Stimulated activated naive CD8-positive, alpha-beta T cell treated with anti-CD3 and anti-CD28 coated beads, Interleukin-15, amount 100 ng/mL, for 72 hours (primary cell): ENCODE measurements around the gene GARS1.

Experiments used
- ATAC-seq: fragments of 150-1000 bp; cut with Tn5 transposase; 2 replicates; pipeline ENCODE4 v1.10.0; 2021; ENCODE audit warnings: mild to moderate bottlenecking, moderate library complexity
- DNase-seq, 2 donors: peaks; one replicate each; pipeline ENCODE4 v3.0.0; 2021 to 2022
- H3K27ac Mint-ChIP-seq, 2 donors: one replicate each; pipeline ENCODE4 v1.8.0; 2022; ENCODE audit warnings: mild to moderate bottlenecking in 2 of 2, mixed read lengths in 2 of 2, moderate library complexity in 2 of 2
- H3K27me3 Mint-ChIP-seq: one replicate; pipeline ENCODE4 v1.8.0; 2022; ENCODE audit warnings: mixed read lengths
- H3K4me1 Mint-ChIP-seq: one replicate; pipeline ENCODE4 v1.8.0; 2022; ENCODE audit warnings: mild to moderate bottlenecking, mixed read lengths
- H3K4me3 Mint-ChIP-seq, 2 donors: one replicate each; pipeline ENCODE4 v1.8.0; 2022; ENCODE audit warnings: mild to moderate bottlenecking in 2 of 2, mixed read lengths in 2 of 2, moderate library complexity in 1 of 2
- H3K9me3 Mint-ChIP-seq, 2 donors: one replicate each; pipeline ENCODE4 v1.8.0; 2022; ENCODE audit warnings: mixed read lengths in 2 of 2

GARS1 gene

DNA sequence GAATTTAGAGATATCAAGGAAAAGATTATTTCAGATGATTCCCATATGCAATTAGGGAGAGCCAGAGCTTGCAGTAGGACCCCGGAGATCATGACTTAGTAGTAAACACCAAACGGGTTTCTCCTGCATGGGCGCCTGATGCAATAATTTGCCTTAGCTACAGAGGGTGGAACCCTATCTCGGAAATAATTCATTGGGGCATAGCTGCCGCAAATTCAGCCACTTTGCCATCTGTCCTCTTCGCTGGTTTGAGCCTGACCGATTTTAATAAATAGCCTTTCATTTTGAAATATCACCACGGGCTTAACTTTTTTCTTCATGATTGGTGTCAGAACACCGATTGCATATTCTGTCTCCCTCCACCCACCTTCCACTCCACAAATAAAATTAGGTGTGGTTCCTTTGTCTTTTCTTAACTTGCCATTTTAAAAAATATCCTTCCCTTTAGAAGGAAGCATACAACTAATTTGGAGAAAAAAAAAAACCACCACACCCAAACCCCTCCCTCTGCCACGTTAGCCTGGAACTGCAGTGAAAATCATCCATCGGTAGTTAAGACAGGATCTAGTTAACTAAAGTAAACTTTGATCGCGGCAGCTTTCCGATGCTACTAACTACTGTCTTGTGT lies 1.4 kb downstream of the GARS1 start:
- Mint-ChIP-seq H3K9me3 (no peaks in the 10 kb centered on the region), H3K4me1 (peaks cover 53% of the 10 kb centered on the region), H3K27ac (peak overlapping the region; percentile 100)

DNA sequence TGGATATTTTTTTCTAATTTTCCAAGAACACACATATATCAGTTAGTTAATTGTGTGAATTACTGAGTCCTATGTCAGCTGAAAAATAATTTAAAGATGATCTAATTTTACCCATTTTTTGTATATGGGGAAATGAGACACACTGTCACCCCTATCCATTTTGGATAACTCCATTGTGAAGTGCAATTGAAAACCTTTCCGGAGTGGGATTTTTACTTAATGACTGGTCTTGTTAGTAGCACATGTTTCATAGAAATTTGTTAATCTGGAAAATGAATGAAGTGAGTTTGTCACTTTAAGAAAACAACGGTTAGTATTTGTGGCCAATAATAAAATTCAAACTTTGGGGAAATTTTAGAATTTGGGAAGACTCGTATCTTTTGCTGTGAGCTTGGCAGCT lies 2.0 kb downstream of the GARS1 start:
- peak overlapping the region; percentile 100 for H3K27ac Mint-ChIP-seq
- peaks cover 52% of the 10 kb centered on the region for H3K4me1 Mint-ChIP-seq
- no peak for ATAC-seq

More for the DNA sequence above, 1.4 kb downstream of the GARS1 start:
- DNase-seq (peak in 1 of 2 donors; percentile 21), ATAC-seq (no peak)
- H3K27me3 Mint-ChIP-seq = no peaks in the 10 kb centered on the region
- H3K4me3 Mint-ChIP-seq = peak overlapping the region; percentile 90 to 98

DNA sequence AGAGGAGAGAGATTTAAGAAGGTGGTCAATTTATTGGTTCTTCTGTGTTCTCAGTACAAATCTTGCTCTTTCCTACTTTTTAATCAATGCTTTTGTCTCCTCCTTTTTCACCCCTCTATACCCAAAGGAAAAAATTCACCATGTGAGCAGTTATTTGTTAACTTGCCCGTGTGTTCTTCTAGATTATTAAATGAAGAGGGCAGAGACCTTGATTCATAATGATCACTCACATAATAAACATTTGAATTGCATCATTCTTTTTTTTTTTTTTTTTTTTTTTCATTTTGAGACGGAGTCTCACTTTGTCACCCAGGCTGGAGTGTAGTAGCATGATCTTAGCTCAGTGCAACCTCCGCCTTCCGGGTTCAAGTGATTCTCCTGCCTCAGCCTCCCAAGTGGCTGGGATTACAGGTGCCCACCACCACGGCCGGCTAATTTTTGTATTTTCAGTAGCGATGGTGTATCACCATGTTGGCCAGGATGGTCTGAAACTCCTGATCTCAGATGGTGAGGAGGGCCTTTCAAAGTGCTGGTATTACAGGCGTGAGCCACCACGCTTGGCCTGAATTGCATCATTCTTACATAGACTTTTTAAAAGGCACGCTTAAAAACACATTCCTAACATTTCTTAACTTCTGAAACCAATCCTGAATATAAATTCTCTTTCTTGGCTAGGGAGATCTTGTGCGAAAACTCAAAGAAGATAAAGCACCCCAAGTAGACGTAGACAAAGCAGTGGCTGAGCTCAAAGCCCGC lies 3.6 kb downstream of the GARS1 start:
- DNase-seq (no peak), ATAC-seq (no peak)
- H3K9me3 Mint-ChIP-seq = no peaks in the 10 kb centered on the region
- H3K4me3 Mint-ChIP-seq = peak overlapping the region; percentile 66 to 71
- H3K27ac Mint-ChIP-seq = peak overlapping the region; percentile 87 to 89
- no peaks in the 10 kb centered on the region for H3K27me3 Mint-ChIP-seq
- peaks cover 45% of the 10 kb centered on the region for H3K4me1 Mint-ChIP-seq

More for the DNA sequence above, 2.0 kb downstream of the GARS1 start:
- no peaks in the 10 kb centered on the region for H3K27me3 Mint-ChIP-seq
- no peaks in the 10 kb centered on the region for H3K9me3 Mint-ChIP-seq
- peak overlapping the region; percentile 90 to 98 for H3K4me3 Mint-ChIP-seq
- DNase-seq = no peak

DNA sequence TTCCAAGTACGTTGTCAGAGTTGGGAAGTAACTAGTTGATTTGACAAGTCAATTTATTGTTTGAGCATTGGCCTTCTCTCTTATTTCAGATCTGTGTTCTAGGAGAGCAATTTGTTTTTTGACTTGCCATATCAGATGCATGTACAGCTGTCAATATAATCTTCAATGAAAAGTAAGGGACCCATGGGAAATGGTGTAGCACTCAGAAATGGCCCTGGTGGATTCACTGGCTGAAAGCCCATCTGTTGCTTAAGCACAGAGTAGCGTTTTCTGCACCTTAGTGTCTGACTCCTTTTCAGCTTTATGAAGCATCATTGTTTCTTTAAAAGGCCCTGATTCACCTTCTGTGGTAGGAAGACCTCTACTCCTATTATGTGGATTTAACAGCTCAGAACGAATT lies 10.2 kb downstream of the GARS1 start:
- Mint-ChIP-seq H3K4me3 (no peak overlapping the region), H3K27me3 (no peaks in the 10 kb centered on the region), H3K4me1 (peaks cover 64% of the 10 kb centered on the region), H3K9me3 (no peaks in the 10 kb centered on the region), H3K27ac (no peak overlapping the region)
- DNase-seq (no peak), ATAC-seq (no peak)

DNA sequence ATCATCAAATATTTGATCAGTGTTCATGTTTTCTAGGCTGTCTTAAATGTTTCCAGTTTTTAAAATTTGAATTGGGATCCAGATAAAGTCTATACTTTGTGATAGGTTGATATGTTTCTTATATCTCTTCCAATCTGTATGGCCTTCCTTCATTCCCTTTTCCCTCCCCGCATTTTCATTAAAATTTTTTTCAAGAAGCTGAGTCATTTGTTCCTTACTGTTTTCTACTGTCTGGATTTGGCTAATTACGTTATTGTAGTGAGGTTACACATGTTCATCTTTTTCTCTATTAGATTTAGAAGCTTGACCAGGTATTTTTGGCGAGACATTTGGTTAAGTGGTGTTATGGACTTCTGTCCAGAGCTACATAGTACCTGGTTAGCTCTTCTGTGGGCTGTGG lies 11.2 kb downstream of the GARS1 start:
- no peak overlapping the region for H3K27ac Mint-ChIP-seq
- H3K4me1 Mint-ChIP-seq = peaks cover 71% of the 10 kb centered on the region
- DNase-seq (no peak), ATAC-seq (no peak)
- no peaks in the 10 kb centered on the region for H3K27me3 Mint-ChIP-seq
- no peaks in the 10 kb centered on the region for H3K9me3 Mint-ChIP-seq
- H3K4me3 Mint-ChIP-seq = no peak overlapping the region

DNA sequence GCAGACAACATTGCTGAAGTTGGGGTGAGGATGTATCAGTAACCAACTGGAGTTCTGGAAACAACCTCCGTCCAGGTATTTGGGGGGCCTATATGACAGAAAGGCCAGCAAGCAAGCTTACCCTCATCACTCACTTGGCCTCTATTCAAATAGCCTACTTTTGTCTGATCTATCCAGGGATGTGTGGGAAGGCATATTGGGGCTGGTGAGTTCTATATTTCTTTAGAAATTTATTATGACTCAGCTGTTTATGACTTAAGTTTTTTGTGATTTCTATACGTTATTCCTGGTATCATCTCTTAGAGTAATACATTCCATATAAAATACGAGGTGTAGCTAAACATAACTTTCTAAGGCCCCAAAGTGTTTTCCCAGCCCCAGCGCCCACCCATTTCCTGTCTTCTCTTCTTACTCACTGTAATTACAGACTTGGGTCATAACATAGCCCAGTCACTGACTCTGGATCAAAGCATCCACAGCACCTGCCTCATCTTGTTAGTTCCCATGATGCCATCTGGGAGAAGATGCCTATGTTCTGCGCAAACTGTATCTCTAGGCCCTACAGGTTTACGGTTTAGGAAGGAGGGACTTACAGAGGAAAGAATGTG lies 18.1 kb downstream of the GARS1 start:
- H3K9me3 Mint-ChIP-seq = no peaks in the 10 kb centered on the region
- DNase-seq (no peak), ATAC-seq (no peak)
- H3K27ac Mint-ChIP-seq = peak overlapping the region; percentile 33 to 59
- no peak overlapping the region for H3K4me3 Mint-ChIP-seq
- peaks cover 52% of the 10 kb centered on the region for H3K4me1 Mint-ChIP-seq
- H3K27me3 Mint-ChIP-seq = no peaks in the 10 kb centered on the region

DNA sequence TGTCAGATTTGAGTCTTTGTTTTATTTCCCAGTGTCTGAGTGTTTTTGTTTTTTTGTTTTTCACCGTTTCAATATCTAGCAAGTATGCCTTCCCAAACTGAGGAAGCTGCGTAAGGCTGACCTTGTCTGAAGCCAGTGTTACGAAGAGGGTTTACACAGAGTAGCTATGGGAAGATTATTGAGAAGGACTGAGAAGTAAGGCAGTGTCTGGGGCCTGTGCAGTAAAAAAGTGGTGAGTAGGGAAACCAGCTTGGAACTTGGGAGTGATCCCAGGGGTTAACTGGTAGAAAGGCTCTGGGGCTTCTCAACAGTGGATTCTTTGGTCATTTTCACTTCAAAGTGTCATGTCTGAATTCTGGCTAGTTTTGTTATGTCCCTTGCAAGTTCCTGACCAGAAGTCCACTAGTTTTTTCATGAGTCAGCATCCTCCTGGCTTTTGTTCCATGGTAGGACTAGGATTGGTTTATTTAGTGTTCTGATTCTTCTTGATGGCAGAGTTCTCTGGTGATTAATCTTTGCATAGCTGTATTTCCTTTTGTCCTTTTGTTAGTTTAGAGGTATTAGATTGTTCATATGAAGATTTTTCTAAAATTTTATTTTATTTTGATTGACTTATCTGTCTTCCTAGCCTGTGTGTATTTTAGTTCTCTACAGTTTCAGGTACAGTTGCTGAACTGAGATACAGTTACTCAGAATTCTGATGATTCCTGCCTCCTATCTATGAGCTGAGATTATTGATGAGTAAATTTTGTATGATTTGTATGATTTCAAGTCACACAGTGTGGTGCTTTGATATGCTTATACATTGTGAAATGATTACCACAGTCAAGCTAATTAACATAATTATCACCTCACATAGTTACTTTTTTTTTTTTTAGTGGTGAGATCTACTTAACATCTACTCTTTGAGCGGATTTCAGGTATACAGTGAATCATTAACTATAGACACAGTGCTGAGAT lies 19.0 kb downstream of the GARS1 start:
- H3K4me1 Mint-ChIP-seq = peaks cover 45% of the 10 kb centered on the region
- no peaks in the 10 kb centered on the region for H3K9me3 Mint-ChIP-seq
- H3K27me3 Mint-ChIP-seq = no peaks in the 10 kb centered on the region
- DNase-seq (no peak), ATAC-seq (no peak)
- peak overlapping the region in 1 of 2 donors; percentile 9 for H3K4me3 Mint-ChIP-seq
- peak overlapping the region; percentile 1 to 78 for H3K27ac Mint-ChIP-seq

DNA sequence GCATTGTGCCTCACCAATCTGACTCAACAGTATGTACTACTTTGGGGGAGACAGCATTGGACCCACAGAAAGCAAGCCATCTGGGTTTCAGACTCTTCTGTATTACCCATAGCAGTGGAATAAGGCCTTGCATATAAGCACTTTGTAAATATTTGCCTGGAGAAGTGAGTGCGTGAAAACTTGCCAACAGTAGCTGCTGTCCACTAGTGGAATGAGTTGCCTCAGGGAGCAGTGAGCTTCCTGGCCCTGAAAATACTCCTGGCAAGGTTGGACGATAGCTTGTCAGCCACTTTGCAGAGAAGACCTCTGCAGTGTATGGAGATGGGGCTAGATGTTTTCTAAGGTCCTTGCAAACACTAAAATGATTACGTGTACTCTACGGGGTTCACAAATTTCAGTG lies 21.6 kb downstream of the GARS1 start:
- no peak for ATAC-seq
- Mint-ChIP-seq H3K4me3 (no peak overlapping the region), H3K4me1 (peaks cover 27% of the 10 kb centered on the region), H3K27me3 (no peaks in the 10 kb centered on the region), H3K9me3 (no peaks in the 10 kb centered on the region), H3K27ac (peak overlapping the region in 1 of 2 donors; percentile 61)
- no peak for DNase-seq

DNA sequence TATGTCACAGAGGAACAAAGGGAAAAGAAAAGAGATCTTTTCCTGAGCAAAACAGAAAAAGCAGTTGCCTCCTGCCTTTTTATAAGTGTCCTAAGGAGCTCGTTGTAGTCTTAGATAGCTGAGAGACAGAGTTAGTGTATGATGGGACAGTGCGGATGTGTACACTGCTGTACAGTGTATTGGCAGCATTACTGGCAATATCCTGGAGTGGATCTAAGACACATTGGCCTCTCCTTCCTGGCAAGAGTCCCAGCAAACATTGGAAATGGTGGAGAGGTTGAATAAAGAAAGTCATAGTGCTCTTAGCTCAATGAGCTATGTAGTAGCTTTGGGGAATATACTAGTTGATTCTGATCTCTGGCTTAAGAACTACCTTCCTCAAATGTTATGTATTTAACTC lies 22.7 kb downstream of the GARS1 start:
- H3K27me3 Mint-ChIP-seq = no peaks in the 10 kb centered on the region
- peaks cover 26% of the 10 kb centered on the region for H3K4me1 Mint-ChIP-seq
- no peak for DNase-seq
- no peaks in the 10 kb centered on the region for H3K9me3 Mint-ChIP-seq
- no peak overlapping the region for H3K4me3 Mint-ChIP-seq
- ATAC-seq = no peak
- no peak overlapping the region for H3K27ac Mint-ChIP-seq

DNA sequence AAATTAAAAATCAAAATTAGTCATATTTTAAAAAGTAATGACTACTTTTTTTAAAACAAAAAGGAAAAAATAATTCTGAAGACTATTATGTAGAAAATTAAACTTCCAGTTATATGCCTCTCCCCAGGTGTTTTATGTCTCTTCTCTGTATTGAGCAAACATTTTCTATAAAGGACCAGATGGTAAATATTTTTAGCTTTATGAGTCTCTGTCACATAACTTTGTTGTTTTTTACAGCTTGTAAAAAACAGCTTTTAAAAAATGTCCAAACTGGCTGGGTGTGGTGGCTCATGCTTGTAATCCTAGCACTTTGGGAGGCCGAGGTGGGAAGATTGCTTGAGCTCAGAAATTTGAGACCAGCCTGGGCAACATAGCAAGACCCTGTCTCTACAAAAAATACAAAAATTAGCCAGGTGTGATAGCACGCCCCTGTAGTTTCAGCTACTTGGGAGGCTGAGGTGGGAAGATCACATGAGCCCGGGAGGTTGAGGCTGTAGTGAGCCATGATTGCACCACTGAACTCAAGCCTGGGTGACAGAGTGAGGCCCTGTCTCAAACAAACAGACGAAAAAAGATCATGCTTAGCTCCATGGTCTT lies 23.5 kb downstream of the GARS1 start:
- no peak for ATAC-seq
- peaks cover 18% of the 10 kb centered on the region for H3K4me1 Mint-ChIP-seq
- no peaks in the 10 kb centered on the region for H3K27me3 Mint-ChIP-seq
- H3K4me3 Mint-ChIP-seq = no peak overlapping the region
- no peaks in the 10 kb centered on the region for H3K9me3 Mint-ChIP-seq
- no peak for DNase-seq
- H3K27ac Mint-ChIP-seq = no peak overlapping the region

DNA sequence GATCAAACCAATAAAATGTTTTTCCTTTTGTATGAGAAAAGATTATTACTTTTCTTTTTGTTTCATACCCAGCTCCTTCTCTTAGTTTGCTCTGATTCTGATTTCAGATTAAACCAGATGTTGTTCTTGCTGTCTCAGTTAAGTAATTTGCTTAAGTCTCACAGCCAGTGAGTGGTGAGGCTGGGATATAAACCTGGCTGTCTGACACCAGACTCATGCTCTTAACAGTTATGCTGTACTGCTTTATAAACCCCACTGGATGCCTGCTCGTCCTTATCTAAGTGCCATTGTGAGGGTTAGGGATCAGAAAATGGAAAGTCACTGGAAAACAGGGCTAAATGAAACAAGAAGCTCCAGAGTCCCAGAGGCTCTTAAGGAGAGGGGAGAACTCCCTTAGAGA lies 24.3 kb downstream of the GARS1 start:
- DNase-seq = no peak
- H3K9me3 Mint-ChIP-seq = no peaks in the 10 kb centered on the region
- H3K27ac Mint-ChIP-seq = no peak overlapping the region
- no peak for ATAC-seq
- H3K4me3 Mint-ChIP-seq = no peak overlapping the region
- H3K27me3 Mint-ChIP-seq = no peaks in the 10 kb centered on the region
- H3K4me1 Mint-ChIP-seq = peaks cover 19% of the 10 kb centered on the region

DNA sequence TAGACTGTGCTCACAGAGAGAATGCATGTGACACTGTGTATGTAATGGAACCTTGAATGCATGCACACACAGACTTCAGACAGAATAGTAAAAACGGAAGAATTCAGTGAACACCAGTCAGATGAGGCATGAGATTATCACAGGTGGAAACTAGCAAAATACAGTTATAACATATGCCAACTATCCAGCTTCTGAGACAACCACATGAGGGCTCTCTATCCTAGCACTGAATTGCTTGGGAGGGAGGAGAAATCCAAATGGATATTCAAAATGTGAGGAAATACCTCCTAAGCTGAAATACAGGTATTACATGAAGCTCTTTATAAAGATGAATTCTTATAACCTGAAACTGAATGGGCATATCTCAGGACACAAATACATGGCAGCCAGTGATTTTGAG lies 30.6 kb downstream of the GARS1 start:
- H3K4me3 Mint-ChIP-seq = no peak overlapping the region
- DNase-seq = no peak
- no peaks in the 10 kb centered on the region for H3K9me3 Mint-ChIP-seq
- H3K4me1 Mint-ChIP-seq = peaks cover 55% of the 10 kb centered on the region
- H3K27me3 Mint-ChIP-seq = no peaks in the 10 kb centered on the region
- peak overlapping the region; percentile 16 to 54 for H3K27ac Mint-ChIP-seq
- no peak for ATAC-seq

DNA sequence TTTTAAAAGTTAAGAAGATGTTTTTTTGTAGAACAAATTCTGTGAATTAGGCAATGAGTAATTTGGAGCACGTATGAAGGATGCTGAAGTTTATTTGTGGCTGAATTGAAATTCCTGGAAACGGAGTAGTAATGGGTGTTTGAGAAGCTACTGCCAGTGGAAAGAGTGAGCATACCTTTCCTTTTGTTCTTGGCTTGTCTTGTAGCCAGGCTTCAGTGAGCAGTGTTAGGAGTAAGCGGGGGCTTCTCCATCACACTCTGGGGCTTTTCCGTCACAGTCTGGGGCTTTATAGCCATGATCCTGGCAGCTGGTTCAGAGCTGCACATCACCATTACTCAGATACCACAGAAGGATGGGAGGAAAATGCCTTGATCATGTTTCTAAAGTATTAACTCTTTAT lies 32.3 kb downstream of the GARS1 start:
- Mint-ChIP-seq H3K9me3 (no peaks in the 10 kb centered on the region), H3K27me3 (no peaks in the 10 kb centered on the region), H3K27ac (peak overlapping the region in 1 of 2 donors; percentile 82), H3K4me1 (peaks cover 47% of the 10 kb centered on the region), H3K4me3 (no peak overlapping the region)
- peak; percentile 62 for ATAC-seq
- DNase-seq = no peak

DNA sequence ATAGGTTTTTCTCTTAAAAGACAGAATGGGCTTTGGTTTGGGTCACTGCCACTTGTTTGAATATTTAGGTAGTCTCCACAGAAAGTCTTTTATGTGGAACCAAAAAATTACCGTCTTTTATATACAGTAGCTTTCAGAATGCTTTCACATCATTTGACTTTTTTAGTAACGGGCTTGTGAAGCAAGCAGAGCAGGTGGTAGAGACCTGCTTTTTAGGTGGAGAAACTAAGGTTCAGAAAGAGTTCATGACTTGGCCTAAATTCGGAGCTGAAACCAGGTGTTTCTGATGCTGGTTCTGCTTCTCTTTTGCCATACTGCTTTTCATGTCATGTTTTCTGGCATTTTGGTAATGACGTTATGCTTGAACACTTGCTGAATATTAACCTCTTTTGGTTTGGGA lies 36.3 kb downstream of the GARS1 start:
- Mint-ChIP-seq H3K4me1 (peaks cover 20% of the 10 kb centered on the region), H3K27me3 (no peaks in the 10 kb centered on the region), H3K27ac (no peak overlapping the region), H3K9me3 (peaks cover 0 to 6% of the 10 kb centered on the region in 2 donors), H3K4me3 (no peak overlapping the region)
- no peak for DNase-seq
- no peak for ATAC-seq

DNA sequence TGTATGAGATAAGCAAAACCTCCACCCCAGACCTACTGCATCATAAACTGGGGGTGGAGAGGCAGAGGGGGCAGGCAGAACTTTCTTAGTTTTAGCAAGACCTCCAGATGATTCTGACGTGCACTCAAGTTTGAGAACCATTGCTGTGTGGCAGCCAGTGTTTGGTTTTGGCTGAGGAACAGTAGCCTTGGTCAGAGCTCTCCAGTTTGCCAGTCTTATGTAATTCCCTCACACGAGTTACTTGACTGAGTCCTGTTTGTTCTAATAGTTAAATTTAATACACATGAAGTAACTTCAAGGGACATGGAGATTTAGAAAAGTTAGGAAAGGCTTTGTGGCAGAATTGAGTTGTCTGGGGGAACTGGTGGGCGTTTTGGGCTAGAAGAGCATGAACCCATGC lies 38.5 kb downstream of the GARS1 start:
- DNase-seq = no peak
- Mint-ChIP-seq H3K27me3 (no peaks in the 10 kb centered on the region), H3K27ac (peak overlapping the region in 1 of 2 donors; percentile 6), H3K4me1 (peaks cover 7% of the 10 kb centered on the region), H3K4me3 (no peak overlapping the region), H3K9me3 (peaks cover 0 to 6% of the 10 kb centered on the region in 2 donors)
- no peak for ATAC-seq
